Measurements from ENCODE around the gene PTPRR.

PTPRR gene

GRCh38 chr12:70749931-70750330, 170.6 kb downstream of the PTPRR start (continued):
- no peak for TF ChIP-seq POU6F1 (CRISPR knock-in tag; IDR thresholded peaks at IDR 0.05; ENCODE audit: borderline replicate concordance, low read depth)
- TF ChIP-seq ESRRG (CRISPR knock-in tag; IDR thresholded peaks at IDR 0.05) = no peak
- no peak for TF ChIP-seq BACH2 (CRISPR knock-in tag; IDR thresholded peaks at IDR 0.05; ENCODE audit: borderline replicate concordance)
- no peak for TF ChIP-seq ISL1 (CRISPR knock-in tag; IDR thresholded peaks at IDR 0.05)

- TF ChIP-seq PATZ1 (CRISPR knock-in tag; IDR thresholded peaks at IDR 0.05; ENCODE audit: borderline replicate concordance) (no peak), ESRRG (CRISPR knock-in tag; IDR thresholded peaks at IDR 0.05) (no peak), ZNF565 (CRISPR knock-in tag; conservative IDR thresholded peaks at IDR 0.05; ENCODE audit: low read depth) (no peak), BACH2 (CRISPR knock-in tag; IDR thresholded peaks at IDR 0.05; ENCODE audit: borderline replicate concordance) (no peak), GLIS3 (CRISPR knock-in tag; IDR thresholded peaks at IDR 0.05) (no peak)
- no peak for ATAC-seq
Measured at GRCh38 chr12:70748809-70749208, 171.7 kb downstream of the PTPRR start.

GRCh38 chr12:70747445-70748260, 172.9 kb downstream of the PTPRR start:
- TF ChIP-seq ZNF565 (CRISPR knock-in tag; conservative IDR thresholded peaks at IDR 0.05; ENCODE audit: low read depth) (no peak), BACH2 (CRISPR knock-in tag; IDR thresholded peaks at IDR 0.05; ENCODE audit: borderline replicate concordance) (no peak), CSRNP3 (CRISPR knock-in tag; IDR thresholded peaks at IDR 0.05) (no peak), ZFP30 (CRISPR knock-in tag; IDR thresholded peaks at IDR 0.05) (no peak), ISL1 (CRISPR knock-in tag; IDR thresholded peaks at IDR 0.05) (no peak), SNAI2 (CRISPR knock-in tag; IDR thresholded peaks at IDR 0.05) (no peak), CSDC2 (CRISPR knock-in tag; IDR thresholded peaks at IDR 0.05) (no peak), ZNF8 (CRISPR knock-in tag; IDR thresholded peaks at IDR 0.05) (no peak), POU6F1 (CRISPR knock-in tag; IDR thresholded peaks at IDR 0.05; ENCODE audit: borderline replicate concordance, low read depth) (no peak), TOX (CRISPR knock-in tag; IDR thresholded peaks at IDR 0.05; ENCODE audit: borderline replicate concordance) (no peak), PPARA (CRISPR knock-in tag; IDR thresholded peaks at IDR 0.05; ENCODE audit: borderline replicate concordance) (no peak), OSR1 (CRISPR knock-in tag; IDR thresholded peaks at IDR 0.05) (no peak), ZC3H10 (CRISPR knock-in tag; IDR thresholded peaks at IDR 0.05) (no peak), PATZ1 (CRISPR knock-in tag; IDR thresholded peaks at IDR 0.05; ENCODE audit: borderline replicate concordance) (no peak), ARNTL (CRISPR knock-in tag; IDR thresholded peaks at IDR 0.05; ENCODE audit: borderline replicate concordance, low read depth) (no peak), ESRRG (CRISPR knock-in tag; IDR thresholded peaks at IDR 0.05) (no peak), RARB (CRISPR knock-in tag; IDR thresholded peaks at IDR 0.05) (no peak), ZNF70 (CRISPR knock-in tag; IDR thresholded peaks at IDR 0.05) (no peak), ZFP3 (CRISPR knock-in tag; IDR thresholded peaks at IDR 0.05) (no peak)
- no peak for ATAC-seq

All from SK-N-SH treated with all-trans-retinoic acid at 6 μM for 48 hours (cell line).